Hepatocyte (in vitro differentiated cells): ENCODE data around the gene SERPINE2. TPM values are rescaled to one million over a fixed set of nuclear protein-coding genes. Genes with fewer than 3 reads are reported as not detected.

Source experiments
- DNase-seq: peaks from one replicate; pipeline ENCODE4 v3.0.0-alpha.2; 2016; ENCODE audit warnings: low spot score
- H2AFZ ChIP-seq: fragments of 200-600 bp; sonication (generic); 2 replicates; pipeline ENCODE4 v1.6.0; 2016; ENCODE audit warnings: antibody characterized with exemption, mild to moderate bottlenecking
- H3K27ac ChIP-seq: fragments of 200-600 bp; sonication (generic); 2 replicates; pipeline ENCODE4 v1.5.1; 2016; ENCODE audit warnings: mild to moderate bottlenecking
- H3K27me3 ChIP-seq: fragments of 200-600 bp; sonication (generic); 2 replicates; pipeline ENCODE4 v1.6.1; 2016
- H3K36me3 ChIP-seq: fragments of 200-600 bp; sonication (generic); replicated peaks from 2 replicates; pipeline ENCODE4 v1.5.1; 2016; ENCODE audit warnings: low read depth; ENCODE audit not compliant: insufficient read depth
- H3K4me1 ChIP-seq: fragments of 200-600 bp; sonication (generic); 2 replicates; pipeline ENCODE4 v1.5.1; 2016; ENCODE audit warnings: mild to moderate bottlenecking, moderate library complexity; ENCODE audit not compliant: insufficient read depth
- H3K4me2 ChIP-seq: fragments of 200-600 bp; sonication (generic); 2 replicates; pipeline ENCODE4 v1.6.0; 2016
- H3K4me3 ChIP-seq: fragments of 200-600 bp; sonication (generic); 2 replicates; pipeline ENCODE4 v1.5.1; 2016; ENCODE audit warnings: mild to moderate bottlenecking
- H3K79me2 ChIP-seq: fragments of 200-600 bp; sonication (generic); 2 replicates; pipeline ENCODE4 v1.6.0; 2017; ENCODE audit warnings: mild to moderate bottlenecking
- H3K9me2 ChIP-seq: fragments of 200-600 bp; sonication (generic); replicated peaks from 2 replicates; pipeline ENCODE4 v1.6.0; 2017; ENCODE audit warnings: mild to moderate bottlenecking; ENCODE audit not compliant: insufficient read depth
- H3K9me3 ChIP-seq: fragments of 200-600 bp; sonication (generic); 2 replicates; pipeline ENCODE4 v1.5.1; 2016; ENCODE audit warnings: low read depth, mild to moderate bottlenecking
- H4K20me1 ChIP-seq: fragments of 200-600 bp; sonication (generic); 2 replicates; pipeline ENCODE4 v1.6.0; 2016; ENCODE audit warnings: mild to moderate bottlenecking; ENCODE audit not compliant: insufficient read depth, poor library complexity, severe bottlenecking
- CTCF ChIP-seq: fragments of 200-600 bp; sonication (generic); IDR thresholded peaks from 2 replicates; pipeline ENCODE4 v1.5.1; 2016; ENCODE audit warnings: antibody characterized with exemption, mild to moderate bottlenecking; ENCODE audit not compliant: poor library complexity
- EZH2 ChIP-seq: fragments of 200-600 bp; sonication (generic); IDR thresholded peaks from 2 replicates; pipeline ENCODE4 v1.6.1; 2016; ENCODE audit warnings: antibody characterized with exemption, mild to moderate bottlenecking, borderline replicate concordance
- EZH2phosphoT487 ChIP-seq: fragments of 200-600 bp; sonication (generic); IDR thresholded peaks from one replicate; pipeline ENCODE4 v1.6.1; 2018; ENCODE audit warnings: antibody characterized with exemption, mild to moderate bottlenecking, low read depth, moderate library complexity; ENCODE audit not compliant: unreplicated experiment, severe bottlenecking
- WGBS: methylation state at CpG from one replicate; pipeline ENCODE4 v1.1.6; 2016; ENCODE audit warnings: low lambda C conversion rate; ENCODE audit errors: missing lambda C conversion rate; 5-methylcytosine and 5-hydroxymethylcytosine counted together
- polyA plus RNA-seq: library from polyadenylated mRNA; unstranded; fragments of >200 nt; fragmentation: Nextera tagmentation; extraction: Ambion mirVana; gene quantifications from 2 replicates; pipeline ENCODE4 v1.2.1, GENCODE V29; 2016
- total RNA-seq: library from RNA; depleted of rRNA; stranded (reverse); fragments of >200 nt; gene quantifications from 2 replicates; pipeline ENCODE4 v1.2.3, GENCODE V29; 2014

SERPINE2 gene
- total and polyA plus RNA-seq, 2 experiments from 2014 or later = 186 to 427 TPM

DNA sequence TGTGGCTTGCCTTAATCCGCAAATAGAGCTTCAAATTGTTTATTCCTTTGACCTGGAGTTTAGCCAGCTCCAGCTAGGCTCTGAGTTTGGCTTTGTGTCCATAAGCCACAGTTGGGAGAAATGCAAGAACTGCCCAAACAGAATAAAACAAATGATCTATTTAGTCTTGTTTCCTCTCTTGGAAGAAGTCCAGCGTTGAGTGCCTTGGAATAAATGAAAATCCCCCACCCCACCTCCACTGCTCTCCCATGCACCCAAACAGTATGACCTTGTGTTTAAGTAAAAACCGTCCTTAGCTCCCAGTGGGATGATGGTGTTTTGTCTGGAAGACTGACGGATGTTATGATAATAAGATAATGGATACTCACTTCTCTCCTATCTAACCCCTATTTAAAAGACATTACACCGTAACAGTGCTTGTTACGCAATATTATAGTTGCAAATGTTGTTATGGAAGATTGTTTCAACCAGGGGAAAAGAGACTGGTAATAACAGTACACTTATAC lies 3.2 kb upstream of the SERPINE2 start:
- H3K4me2 ChIP-seq = peak overlapping the region; percentile 45

DNA sequence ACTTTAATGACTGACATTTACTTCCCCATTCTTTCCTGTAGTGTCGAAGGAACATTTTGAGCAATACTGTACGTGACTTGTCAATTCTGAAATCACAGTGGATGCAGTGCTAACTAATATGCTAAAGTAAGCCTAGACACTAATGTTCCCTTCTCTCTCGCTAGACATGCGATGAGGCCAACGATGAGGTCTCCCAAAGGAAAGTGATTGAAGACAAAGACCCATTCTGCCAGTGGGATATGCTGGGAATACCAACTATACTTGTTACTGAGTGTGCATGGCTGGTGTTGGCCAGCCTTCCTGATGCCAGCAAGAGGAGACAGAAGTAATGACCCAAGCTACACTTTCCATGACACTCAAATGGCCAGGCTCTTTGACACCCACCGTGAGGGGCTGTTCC lies 2.5 kb upstream of the SERPINE2 start:
- peaks cover 5% of the 10 kb centered on the region for H3K4me1 ChIP-seq
- TF ChIP-seq EZH2 (no peak), EZH2phosphoT487 (no peak), CTCF (no peak)
- DNase-seq = no peak
- WGBS = 98% methylated on average over 6 of the region's 6 CpGs
- no peak overlapping the region for H3K4me2 ChIP-seq
- H3K27me3 ChIP-seq = peaks cover 40% of the 10 kb centered on the region
- peaks cover 7% of the 10 kb centered on the region for H4K20me1 ChIP-seq
- H3K9me3 ChIP-seq = no peaks in the 10 kb centered on the region
- no peak overlapping the region for H3K4me3 ChIP-seq
- peaks cover 15% of the 10 kb centered on the region for H3K79me2 ChIP-seq
- no peaks in the 10 kb centered on the region for H3K9me2 ChIP-seq
- no peak overlapping the region for H3K27ac ChIP-seq
- no peaks in the 10 kb centered on the region for H3K36me3 ChIP-seq
- H2AFZ ChIP-seq = no peak overlapping the region

More for the DNA sequence above, 3.2 kb upstream of the SERPINE2 start:
- no peak overlapping the region for H2AFZ ChIP-seq
- H3K9me3 ChIP-seq = no peaks in the 10 kb centered on the region
- TF ChIP-seq CTCF (no peak), EZH2 (no peak), EZH2phosphoT487 (peak; percentile 33)
- peak; percentile 24 for DNase-seq
- no peak overlapping the region for H3K4me3 ChIP-seq
- H3K9me2 ChIP-seq = no peaks in the 10 kb centered on the region
- H3K27ac ChIP-seq = no peak overlapping the region
- H3K4me1 ChIP-seq = peaks cover 5% of the 10 kb centered on the region
- WGBS = 55% methylated on average over 6 of the region's 6 CpGs
- H3K79me2 ChIP-seq = peaks cover 8% of the 10 kb centered on the region
- no peaks in the 10 kb centered on the region for H3K36me3 ChIP-seq
- H3K27me3 ChIP-seq = peaks cover 34% of the 10 kb centered on the region
- H4K20me1 ChIP-seq = peaks cover under 1% of the 10 kb centered on the region

DNA sequence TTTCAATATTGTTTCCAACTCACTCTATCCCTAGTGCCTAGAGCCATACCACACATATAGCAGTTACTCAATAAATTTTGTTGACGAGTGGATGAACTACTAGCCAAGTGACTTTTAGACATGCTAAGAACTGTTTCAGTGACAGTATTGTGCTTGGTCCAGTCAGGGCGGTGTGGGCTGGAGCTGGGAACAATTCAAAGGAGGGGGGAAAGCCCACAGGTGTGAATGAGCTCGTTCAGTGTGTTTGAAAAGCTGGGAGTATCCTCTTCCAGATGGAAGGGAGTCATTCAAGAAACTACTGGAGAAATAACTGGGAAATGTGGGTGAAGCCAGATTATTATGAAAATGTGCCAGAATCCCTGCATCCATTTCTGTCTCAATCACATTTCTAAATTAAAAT lies 1.7 kb upstream of the SERPINE2 start:
- Histone ChIP-seq H3K9me3 (no peaks in the 10 kb centered on the region), H3K36me3 (no peaks in the 10 kb centered on the region), H4K20me1 (peaks cover 9% of the 10 kb centered on the region), H2AFZ (no peak overlapping the region), H3K4me1 (peaks cover 5% of the 10 kb centered on the region), H3K27ac (no peak overlapping the region), H3K4me2 (no peak overlapping the region), H3K27me3 (peaks cover 41% of the 10 kb centered on the region), H3K4me3 (no peak overlapping the region), H3K9me2 (no peaks in the 10 kb centered on the region), H3K79me2 (peaks cover 23% of the 10 kb centered on the region)
- TF ChIP-seq EZH2 = no peak
- no peak for TF ChIP-seq CTCF
- no peak for TF ChIP-seq EZH2phosphoT487
- WGBS = 60% methylated on average over 3 of the region's 3 CpGs
- no peak for DNase-seq
